IMR-90 (cell line): ENCODE data around the gene PRCP. TPM values are rescaled to one million over a fixed set of nuclear protein-coding genes. Genes with fewer than 3 reads are reported as not detected.

Source experiments
- ATAC-seq: fragments of 200-7000 bp; cut with Tn5 transposase; 2 replicates; pipeline ENCODE4 v1.9.1; 2020; ENCODE audit warnings: low read depth, mild to moderate bottlenecking, moderate library complexity
- BruUV-seq: library from RNA; stranded (reverse); fragments of 400-500 nt; replicated peaks from 2 replicates; lab custom pipeline; 2021; lab: Mats Ljungman, UMichigan
- CTCF ChIA-PET: fragments of 300-600 bp; formaldehyde crosslinking; extraction: SDS; loops from one replicate; lab custom pipeline; 2021; ENCODE audit warnings: antibody characterized with exemption; lab: Yijun Ruan, JAX
- POLR2A ChIA-PET: fragments of 300-600 bp; sonication (Branson Sonifier 250); formaldehyde crosslinking; loops from one replicate; lab custom pipeline; 2022; ENCODE audit warnings: antibody characterized with exemption; ENCODE audit not compliant: unreplicated experiment; lab: Charles Lee
- DNase-seq: peaks from one replicate; pipeline ENCODE4 v3.0.0; 2013
- H2AFZ ChIP-seq: replicated peaks from 2 replicates; pipeline ENCODE3; 2013; ENCODE audit warnings: low read length, mild to moderate bottlenecking; ENCODE audit not compliant: poor library complexity
- H2AK5ac ChIP-seq: 2 replicates; pipeline ENCODE4 v1.6.1; 2013; ENCODE audit warnings: low read depth, low read length, inconsistent platforms
- H2AK9ac ChIP-seq: replicated peaks from 2 replicates; pipeline ENCODE3; 2013; ENCODE audit warnings: mild to moderate bottlenecking, low read depth, low read length, moderate library complexity; ENCODE audit not compliant: poor library complexity
- H2BK120ac ChIP-seq: 2 replicates; pipeline ENCODE4 v1.6.1; 2013; ENCODE audit warnings: low read depth, low read length, inconsistent platforms
- H2BK15ac ChIP-seq: 3 replicates; pipeline ENCODE4 v1.6.1; 2013; ENCODE audit warnings: low read depth, low read length, inconsistent platforms
- H2BK20ac ChIP-seq: 2 replicates; pipeline ENCODE4 v1.6.1; 2013; ENCODE audit warnings: low read depth, mild to moderate bottlenecking, inconsistent platforms, low read length, moderate library complexity
- H2BK5ac ChIP-seq: 2 replicates; pipeline ENCODE4 v1.6.1; 2013; ENCODE audit warnings: mild to moderate bottlenecking, low read depth, low read length, inconsistent platforms; ENCODE audit not compliant: poor library complexity, severe bottlenecking
- H3K14ac ChIP-seq: replicated peaks from 2 replicates; pipeline ENCODE4 v1.6.1; 2013; ENCODE audit warnings: low read depth, low read length, inconsistent platforms
- H3K18ac ChIP-seq: 2 replicates; pipeline ENCODE4 v1.6.1; 2013; ENCODE audit warnings: low read depth, low read length, control low read depth
- H3K23ac ChIP-seq: 2 replicates; pipeline ENCODE4 v1.6.1; 2013; ENCODE audit warnings: low read depth, low read length, inconsistent platforms
- H3K27ac ChIP-seq: 2 replicates; pipeline ENCODE4 v1.5.1; 2013; ENCODE audit warnings: mild to moderate bottlenecking, control low read depth, low read length; ENCODE audit not compliant: insufficient read depth
- H3K27me3 ChIP-seq: 2 replicates; pipeline ENCODE4 v1.6.1; 2013; ENCODE audit warnings: low read length; ENCODE audit not compliant: control insufficient read depth, insufficient read depth
- H3K36me3 ChIP-seq: 2 replicates; pipeline ENCODE4 v1.6.1; 2013; ENCODE audit warnings: low read length, mixed read lengths; ENCODE audit not compliant: control insufficient read depth, insufficient read depth
- H3K4ac ChIP-seq: 2 replicates; pipeline ENCODE4 v1.6.1; 2013; ENCODE audit warnings: low read depth, low read length, inconsistent platforms
- H3K4me1 ChIP-seq: 2 replicates; pipeline ENCODE4 v1.6.1; 2013; ENCODE audit warnings: low read length, mixed read lengths; ENCODE audit not compliant: control insufficient read depth, insufficient read depth
- H3K4me2 ChIP-seq: 2 replicates; pipeline ENCODE4 v1.6.1; 2013; ENCODE audit warnings: low read depth, mild to moderate bottlenecking, control low read depth, low read length, moderate library complexity
- H3K4me3 ChIP-seq: 2 replicates; pipeline ENCODE4 v1.5.1; 2013; ENCODE audit warnings: low read depth, mild to moderate bottlenecking, control low read depth, low read length, moderate library complexity; ENCODE audit not compliant: insufficient read depth
- H3K56ac ChIP-seq: 2 replicates; pipeline ENCODE4 v1.6.1; 2013; ENCODE audit warnings: low read length, inconsistent platforms; ENCODE audit not compliant: insufficient read depth; ENCODE audit errors: extremely low read depth
- H3K79me1 ChIP-seq, 2 experiments: 2 replicates each; pipeline ENCODE4 v1.6.1; 2013; ENCODE audit warnings: low read length in 2 of 2, inconsistent platforms in 1 of 2, low read depth in 1 of 2
- H3K9ac ChIP-seq: 2 replicates; pipeline ENCODE4 v1.6.1; 2013; ENCODE audit warnings: low read depth, low read length, control low read depth
- H3K9me1 ChIP-seq: 2 replicates; pipeline ENCODE4 v1.6.1; 2013; ENCODE audit warnings: low read length, inconsistent platforms; ENCODE audit not compliant: insufficient read depth
- H3K9me3 ChIP-seq: 2 replicates; pipeline ENCODE4 v1.6.1; 2013; ENCODE audit warnings: low read length; ENCODE audit not compliant: control insufficient read depth, insufficient read depth
- H4K20me1 ChIP-seq: 2 replicates; pipeline ENCODE4 v1.6.1; 2013; ENCODE audit warnings: low read length, inconsistent platforms; ENCODE audit not compliant: insufficient read depth
- H4K5ac ChIP-seq: 2 replicates; pipeline ENCODE4 v1.6.1; 2013; ENCODE audit warnings: mild to moderate bottlenecking, low read depth, low read length, control low read depth
- H4K8ac ChIP-seq, 2 experiments: 2 replicates each; pipeline ENCODE4 v1.6.1; 2013; ENCODE audit warnings: low read depth in 2 of 2, low read length in 2 of 2, control low read depth in 1 of 2, inconsistent platforms in 1 of 2
- H4K91ac ChIP-seq: 2 replicates; pipeline ENCODE4 v1.6.1; 2013; ENCODE audit warnings: low read depth, low read length, inconsistent platforms; ENCODE audit not compliant: insufficient read depth
- CEBPB ChIP-seq: IDR thresholded peaks from 2 replicates; pipeline ENCODE4 v1.6.1; 2012; ENCODE audit warnings: low read depth, low read length, improper control_type of control experiment
- CHD1 ChIP-seq: IDR thresholded peaks from 2 replicates; pipeline ENCODE4 v1.6.1; 2012; ENCODE audit warnings: low read depth, low read length, improper control_type of control experiment
- whole genome bisulfite sequencing, 2 experiments: methylation state at CpG; one replicate each; pipeline versions ENCODE4 v1.1.5 to v1.1.7; 2013; ENCODE audit warnings: missing lambda C conversion rate in 2 of 2; ENCODE audit not compliant: insufficient read length in 1 of 2; ENCODE audit errors: extremely low coverage in 2 of 2; 5-methylcytosine and 5-hydroxymethylcytosine counted together
- dilution Hi-C: fragments of 300-500 bp; cut with HindIII; formaldehyde crosslinking; loops from one replicate; pipeline ENCODE4 v1.14.3; 2018; ENCODE audit warnings: low sequenced_read_pairs; ENCODE audit not compliant: unreplicated experiment
- in situ Hi-C: fragments of 300-500 bp; cut with MboI; formaldehyde crosslinking; loops from 3 replicates; pipeline ENCODE4 v1.14.3; 2019; ENCODE audit warnings: low sequenced_read_pairs, inconsistent platforms, mixed read lengths
- intact Hi-C: fragments of 100-400 bp; cut with micrococcal nuclease; formaldehyde crosslinking; loops from 2 replicates; pipeline ENCODE4 v1.10.0; 2022
- polyA plus RNA-seq, 3 experiments: library from polyadenylated mRNA; depleted of rRNA; stranded (reverse); fragments of >200 nt; gene quantifications; 2 replicates each; pipeline ENCODE4 v1.2.3, GENCODE V29; 2012; ENCODE audit warnings: low replicate concordance in 1 of 3
- total RNA-seq: library from RNA; depleted of rRNA; stranded (reverse); fragments of >200 nt; gene quantifications from 2 replicates; pipeline ENCODE4 v1.2.3, GENCODE V29; 2012

The PRCP gene
- total and polyA plus RNA-seq, 2 of the 4 experiments (the other 2 are of a cell fraction), result 31.7 to 64.9 TPM

- Histone ChIP-seq H3K27me3 (no peaks in the 10 kb centered on the region), H3K4me3 (no peak overlapping the region), H2BK5ac (no peak overlapping the region), H3K56ac (no peak overlapping the region), H2AK5ac (no peak overlapping the region), H3K18ac (no peak overlapping the region), H2AFZ (no peak overlapping the region), H2BK15ac (no peak overlapping the region), H3K27ac (no peak overlapping the region), H4K8ac (no peak overlapping the region), H3K23ac (no peak overlapping the region), H2BK20ac (no peak overlapping the region), H3K9ac (no peak overlapping the region), H3K4me1 (no peaks in the 10 kb centered on the region), H3K79me1 (peaks cover 15 to 16% of the 10 kb centered on the region in 2 experiments; a peak in 3 of 4 replicates), H4K5ac (no peak overlapping the region), H3K14ac (no peak overlapping the region), H2BK120ac (no peak overlapping the region), H3K4ac (no peak overlapping the region), H2AK9ac (no peak overlapping the region), H4K20me1 (no peaks in the 10 kb centered on the region), H4K91ac (no peak overlapping the region), H3K4me2 (peak overlapping the region; percentile 27; the same call in 1 of the 2 replicates), H3K36me3 (no peaks in the 10 kb centered on the region), H3K9me3 (no peaks in the 10 kb centered on the region; the same call in 1 of the 2 replicates), H3K9me1 (no peaks in the 10 kb centered on the region)
- DNase-seq, result no peak
- dilution Hi-C loops (no loop called here), intact Hi-C loops (loop anchor here (1.0 to 5.0 kb wide), 5 partner anchors 164 to 910 kb away; partner anchors contain the start of gene RAB30), in situ Hi-C loops (loop anchor here (5.0 to 25.0 kb wide), 4 partner anchors 168 to 905 kb away; partner anchors contain the start of gene RAB30)
- ChIA-PET CTCF (no interaction called here), POLR2A (no interaction called here)
- WGBS, 2 experiments, result no CpG with 5 or more reads among the region's 2 CpGs
- ATAC-seq, result no peak
- TF ChIP-seq CHD1 (no peak), CEBPB (no peak)
- no TSS peak for BruUV-seq
Measured at GRCh38 chr11:82906931-82907330, 6.7 kb upstream of the PRCP start.
